CD4-positive, alpha-beta T cell treated with Interleukin-2 at 100 ng/mL for 4 hours (primary cell): ENCODE results near the gene TAF6.

Experiments used
- DNase-seq: peaks from one replicate; pipeline ENCODE4 v3.0.0-alpha.2; 2020; ENCODE audit warnings: low spot score

TAF6 gene

GRCh38 chr7:100065452-100066186 lies 53.5 kb downstream of the TAF6 start:
- DNase-seq = no peak

- no peak for DNase-seq
These were observed 55.0 kb downstream of the TAF6 start for GRCh38 chr7:100064162-100064561.

GRCh38 chr7:100063376-100063775 lies 55.8 kb downstream of the TAF6 start:
- DNase-seq = no peak

- DNase-seq = no peak
These were observed 57.5 kb downstream of the TAF6 start for GRCh38 chr7:100061518-100062193.

GRCh38 chr7:100059251-100059739 lies 59.9 kb downstream of the TAF6 start:
- no peak for DNase-seq
